ENCODE results near the gene CRKL.
"Not testable (repeated sequence)": the region's sequence is repeated elsewhere in the genome, so short reads cannot be mapped to it uniquely, and the experiment has no call there.

Gene CRKL, protein sequence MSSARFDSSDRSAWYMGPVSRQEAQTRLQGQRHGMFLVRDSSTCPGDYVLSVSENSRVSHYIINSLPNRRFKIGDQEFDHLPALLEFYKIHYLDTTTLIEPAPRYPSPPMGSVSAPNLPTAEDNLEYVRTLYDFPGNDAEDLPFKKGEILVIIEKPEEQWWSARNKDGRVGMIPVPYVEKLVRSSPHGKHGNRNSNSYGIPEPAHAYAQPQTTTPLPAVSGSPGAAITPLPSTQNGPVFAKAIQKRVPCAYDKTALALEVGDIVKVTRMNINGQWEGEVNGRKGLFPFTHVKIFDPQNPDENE

DNA sequence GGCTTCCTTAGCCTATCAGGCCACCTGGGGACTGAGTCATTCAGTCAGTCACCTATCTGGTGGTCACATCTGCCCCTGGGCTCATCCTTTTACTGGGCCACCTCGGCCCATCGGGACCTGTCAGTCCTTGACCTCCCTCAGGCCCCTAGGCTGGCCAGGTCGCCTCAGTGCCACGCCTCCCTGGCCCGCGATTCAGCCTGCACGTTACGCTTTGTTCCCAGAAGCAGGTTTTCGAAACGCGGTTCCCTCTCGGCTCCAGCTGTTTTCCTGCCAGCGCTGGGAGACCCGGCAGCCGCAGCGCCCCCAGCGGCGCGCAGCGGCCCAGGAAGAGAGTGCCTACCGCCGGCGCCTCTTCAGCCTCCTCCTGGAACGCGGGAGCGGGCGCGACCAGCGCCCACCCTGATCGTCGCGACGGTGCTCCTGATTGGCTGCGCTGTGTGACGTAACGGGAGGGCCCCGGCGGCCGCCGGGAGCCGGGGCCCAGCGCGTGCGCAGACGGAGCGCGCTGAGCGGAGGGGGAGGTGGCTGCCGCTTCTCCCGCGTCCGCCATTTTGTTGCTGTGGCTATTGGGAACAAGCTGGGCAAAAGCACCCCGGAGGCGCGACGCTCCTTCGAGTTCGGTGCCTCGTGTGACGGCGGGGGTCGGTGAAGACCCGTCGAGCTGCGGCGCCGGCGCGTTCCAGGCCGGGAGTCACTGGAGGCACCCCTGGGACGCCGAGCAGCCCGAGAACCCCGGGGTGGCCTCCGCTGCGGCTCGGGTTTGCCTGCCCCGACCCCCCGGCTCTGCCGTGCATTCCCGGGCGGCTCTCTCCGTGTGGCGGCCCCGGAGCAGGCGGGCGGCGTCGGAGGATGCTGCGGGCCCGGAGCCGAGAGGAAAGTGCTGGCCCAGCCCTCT lies at the start of gene CRKL:
Gene CRKL, plus strand, starts transcription at position 492 of the 895 bp plus-strand sequence. CDS start 528 bp downstream, outside the sequence.
- in situ Hi-C loops (cut with HindIII; ENCODE audit: low sequenced_read_pairs): no loop called here

DNA sequence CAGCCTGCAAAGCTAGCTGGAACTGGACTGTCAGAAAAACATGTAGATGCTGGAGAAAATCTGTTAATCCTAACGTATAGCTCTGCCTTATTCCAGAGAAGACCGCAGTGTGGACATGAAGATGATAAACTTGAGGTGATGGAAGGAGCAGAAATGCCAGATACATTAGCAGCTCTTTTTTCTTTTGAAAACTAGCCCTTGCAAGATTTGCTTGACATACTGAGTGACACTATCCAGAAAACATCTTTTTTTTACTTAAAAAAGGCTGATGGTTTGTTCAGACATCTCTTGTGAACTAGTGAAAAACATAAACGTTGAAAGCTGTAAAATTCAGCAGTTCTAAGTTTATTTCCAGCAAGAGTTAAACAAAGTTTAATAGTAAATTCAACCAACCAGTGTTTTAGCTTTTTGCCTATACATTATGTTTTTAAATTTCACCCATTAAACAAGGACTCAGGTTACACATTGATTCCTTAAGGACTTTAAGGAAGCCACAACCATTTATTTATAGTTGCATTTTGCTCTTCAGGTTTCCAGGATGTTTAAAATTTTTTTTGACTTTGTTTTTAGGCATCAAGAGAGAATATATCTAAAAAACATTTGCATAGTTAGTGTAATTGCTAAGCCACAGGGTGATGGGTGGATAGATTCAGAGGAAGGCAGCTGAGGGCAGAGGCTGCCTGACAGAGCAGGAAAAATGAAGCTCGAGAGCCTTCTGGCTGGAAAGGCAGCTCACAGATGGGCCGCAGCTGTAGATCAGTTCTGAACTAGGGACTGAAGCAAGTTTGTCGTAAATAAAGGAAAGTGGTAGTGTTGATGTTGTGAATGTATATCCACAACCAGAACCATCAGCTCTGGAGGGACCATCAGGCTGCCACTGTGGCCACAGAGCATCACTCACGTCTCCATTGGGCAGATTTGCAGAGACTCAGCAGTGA lies 48.9 kb upstream of the CRKL start:
- in situ Hi-C loops (cut with HindIII; ENCODE audit: low sequenced_read_pairs): loop anchor here (5.0 kb wide), 2 partner anchors 51 to 94 kb away; no protein-coding TSS in a partner anchor

DNA sequence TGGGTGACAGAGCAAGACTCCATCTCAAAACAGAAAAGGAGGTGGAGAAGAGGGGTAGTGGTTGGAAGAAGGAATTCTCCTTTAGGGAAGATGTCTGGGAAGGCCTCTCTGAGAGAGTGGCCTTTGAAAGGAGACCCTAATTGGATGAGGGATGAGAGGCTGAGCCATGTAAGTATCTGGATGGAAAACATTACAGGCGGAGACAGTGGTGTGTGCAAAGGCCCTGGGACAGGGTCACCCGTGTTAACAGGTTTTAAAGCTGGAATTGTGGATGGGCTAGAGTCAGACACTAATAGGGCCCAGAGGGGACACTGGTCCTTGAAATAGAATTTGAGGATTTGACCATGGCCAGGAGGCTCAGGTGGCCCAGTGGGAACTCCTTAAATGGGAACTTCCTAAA lies 48.0 kb upstream of the CRKL start:
- in situ Hi-C loops (cut with HindIII; ENCODE audit: low sequenced_read_pairs): loop anchor here (5.0 kb wide), 2 partner anchors 52 to 93 kb away; no protein-coding TSS in a partner anchor

DNA sequence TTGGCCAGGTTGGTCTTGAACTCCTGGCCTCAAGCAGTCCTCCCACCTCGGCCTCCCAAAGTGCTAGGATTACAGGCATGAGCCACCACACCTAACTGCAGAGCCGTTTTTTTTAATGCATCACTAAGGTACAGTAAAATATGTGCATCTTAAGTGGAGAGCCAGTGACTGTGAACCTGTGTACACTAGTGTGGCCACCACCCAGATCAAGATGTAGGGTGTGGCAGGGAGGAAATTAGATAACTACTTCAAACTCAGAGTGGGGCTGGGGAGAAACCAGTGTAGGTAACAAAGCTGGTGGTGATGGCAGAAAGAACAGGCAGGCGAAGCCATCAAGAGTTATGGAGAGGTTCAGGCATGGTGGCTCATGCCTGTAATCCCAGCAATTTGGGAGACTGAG lies 44.0 kb upstream of the CRKL start:
- in situ Hi-C loops (cut with HindIII; ENCODE audit: low sequenced_read_pairs): no loop called here

DNA sequence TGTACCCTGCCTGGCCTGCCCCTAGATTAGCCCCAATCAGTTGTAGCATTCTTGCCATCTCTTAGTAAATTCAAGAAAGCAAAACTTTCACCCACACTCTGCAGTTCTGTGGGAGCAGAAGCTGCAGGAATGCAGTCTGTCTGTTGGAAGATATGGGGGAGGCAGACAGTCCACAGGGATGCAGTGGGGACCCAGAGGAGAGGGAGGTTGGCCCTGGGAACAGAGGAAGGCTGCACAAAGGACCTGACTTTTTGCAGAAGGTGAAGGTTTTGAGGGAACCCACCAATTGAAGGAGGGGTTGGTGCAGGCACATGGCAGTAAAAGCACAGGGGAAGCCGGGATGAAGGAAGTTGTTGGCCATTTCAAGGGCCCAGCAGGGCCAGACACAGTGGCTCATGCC lies 41.9 kb upstream of the CRKL start:
- in situ Hi-C loops (cut with HindIII; ENCODE audit: low sequenced_read_pairs): no loop called here

DNA sequence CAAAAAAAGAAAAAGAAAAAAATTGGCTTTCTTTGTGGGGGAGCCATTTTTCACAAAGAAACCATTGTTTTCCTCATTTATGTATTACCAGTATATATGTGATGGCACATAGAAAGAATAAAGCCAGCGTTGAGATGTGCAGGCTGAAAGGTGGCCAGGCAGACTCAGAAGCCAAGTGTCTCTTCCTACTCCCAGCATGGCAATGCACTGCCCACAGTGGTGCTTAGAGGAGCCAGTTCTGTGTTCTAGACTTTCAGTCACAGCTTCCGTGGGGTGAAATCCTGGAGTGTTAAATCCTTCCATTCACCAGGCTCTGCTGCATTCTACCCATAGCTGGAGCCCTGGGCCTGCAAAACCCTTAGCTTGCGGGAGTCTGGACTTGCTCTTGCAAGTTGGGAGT lies 39.5 kb upstream of the CRKL start:
- in situ Hi-C loops (cut with HindIII; ENCODE audit: low sequenced_read_pairs): no loop called here

DNA sequence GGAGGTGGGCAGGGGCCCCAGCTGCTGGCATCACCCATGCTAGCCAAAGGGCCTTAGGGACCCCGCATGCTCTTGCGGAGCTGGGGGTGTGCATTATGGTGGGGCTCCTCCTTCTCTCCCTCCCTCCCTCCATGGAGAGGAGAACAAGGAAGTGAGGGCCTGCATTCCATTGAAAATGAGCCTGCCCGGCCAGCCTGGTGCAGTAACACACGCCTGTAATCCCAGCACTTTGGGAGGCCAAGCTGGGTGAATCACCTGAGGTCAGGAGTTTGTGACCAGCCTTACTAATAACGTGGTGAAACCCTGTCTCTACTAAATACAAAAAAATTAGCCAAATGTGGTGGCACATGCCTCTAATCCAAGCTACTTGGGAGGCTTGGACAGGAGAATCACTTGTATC lies 36.0 kb upstream of the CRKL start:
- in situ Hi-C loops (cut with HindIII; ENCODE audit: low sequenced_read_pairs): no loop called here

DNA sequence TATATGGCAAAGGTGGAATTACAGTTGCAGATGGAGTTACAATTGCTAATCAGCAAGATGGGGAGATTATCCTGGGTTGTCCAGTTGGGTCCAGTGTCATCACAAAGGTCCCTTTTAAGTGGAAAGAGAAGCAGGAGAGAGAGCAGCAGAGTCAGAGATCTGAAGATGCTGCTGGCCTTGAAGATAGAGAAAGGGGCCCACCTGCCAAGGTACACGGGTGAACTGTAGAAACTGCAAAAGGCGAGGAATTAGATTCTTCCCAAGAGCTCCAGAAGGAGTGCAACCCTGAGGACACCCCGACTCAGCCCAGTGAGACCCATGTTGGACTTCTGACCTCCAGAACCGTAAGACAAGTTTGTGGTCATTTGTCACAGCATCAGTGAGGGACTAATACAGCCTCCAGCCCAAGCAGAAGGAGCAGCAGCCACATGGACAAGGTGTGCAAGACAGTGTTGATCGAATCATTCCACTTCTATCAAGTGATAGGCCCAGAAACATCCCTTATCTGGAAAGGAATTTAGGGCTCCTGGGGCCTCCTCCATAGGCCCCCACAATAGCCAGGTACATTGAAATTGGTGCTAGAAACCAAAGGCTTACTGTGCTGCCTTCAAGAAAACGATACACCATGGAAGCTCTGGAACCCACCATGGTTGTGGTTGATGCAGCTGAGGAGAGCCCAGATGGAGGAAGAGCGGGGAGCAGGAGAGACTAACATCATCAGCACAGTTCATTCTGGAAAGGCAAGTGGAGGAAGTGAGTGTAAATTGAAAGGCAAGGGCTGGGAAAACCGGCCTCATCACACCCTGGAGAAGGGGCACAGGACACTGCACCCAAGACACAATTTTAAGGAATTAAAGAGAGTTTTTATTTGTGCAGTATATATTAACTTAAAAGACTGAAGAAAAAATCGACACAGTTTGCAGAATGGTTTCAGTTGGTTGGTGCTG lies 35.1 kb upstream of the CRKL start:
- in situ Hi-C loops (cut with HindIII; ENCODE audit: low sequenced_read_pairs): no loop called here

DNA sequence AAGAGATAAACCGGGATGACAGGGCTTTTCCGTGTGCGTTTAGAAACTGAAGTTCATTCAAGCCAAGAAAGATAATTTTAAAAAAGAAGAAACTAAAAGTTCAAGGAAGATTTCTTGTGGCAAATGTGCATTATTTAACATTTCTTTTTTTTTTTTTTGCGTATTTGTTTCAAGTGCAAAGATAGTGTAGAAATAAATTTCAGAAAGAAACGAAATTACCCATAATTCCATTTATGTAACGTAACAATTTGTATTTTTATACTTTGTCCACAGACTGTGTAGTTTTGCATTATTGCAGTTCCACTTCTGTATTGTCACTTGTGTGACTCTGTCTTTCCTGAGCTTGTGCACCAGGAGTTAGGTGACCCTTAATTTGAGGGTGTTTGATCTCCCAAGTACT lies 34.4 kb upstream of the CRKL start:
- in situ Hi-C loops (cut with HindIII; ENCODE audit: low sequenced_read_pairs): no loop called here

DNA sequence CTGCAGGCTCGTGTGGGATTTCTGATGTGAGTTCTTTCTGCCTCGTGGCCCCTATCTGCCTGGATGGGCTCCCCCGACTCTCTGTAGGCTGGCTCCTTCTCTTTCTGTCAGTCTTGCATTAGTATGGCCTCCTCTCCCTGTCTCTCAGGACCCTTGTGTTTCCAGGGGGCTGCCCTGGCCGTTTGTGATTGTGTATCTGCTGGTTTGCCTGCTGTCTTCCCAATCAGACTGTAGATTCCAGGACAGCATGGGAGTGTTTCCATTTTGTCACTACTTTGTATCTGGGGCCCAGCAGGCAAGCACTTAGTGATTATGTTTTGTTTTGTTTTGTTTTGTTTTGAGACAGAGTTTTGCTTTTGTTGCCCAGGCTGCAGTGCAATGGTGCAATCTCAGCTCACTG lies 32.8 kb upstream of the CRKL start:
- in situ Hi-C loops (cut with HindIII; ENCODE audit: low sequenced_read_pairs): no loop called here

DNA sequence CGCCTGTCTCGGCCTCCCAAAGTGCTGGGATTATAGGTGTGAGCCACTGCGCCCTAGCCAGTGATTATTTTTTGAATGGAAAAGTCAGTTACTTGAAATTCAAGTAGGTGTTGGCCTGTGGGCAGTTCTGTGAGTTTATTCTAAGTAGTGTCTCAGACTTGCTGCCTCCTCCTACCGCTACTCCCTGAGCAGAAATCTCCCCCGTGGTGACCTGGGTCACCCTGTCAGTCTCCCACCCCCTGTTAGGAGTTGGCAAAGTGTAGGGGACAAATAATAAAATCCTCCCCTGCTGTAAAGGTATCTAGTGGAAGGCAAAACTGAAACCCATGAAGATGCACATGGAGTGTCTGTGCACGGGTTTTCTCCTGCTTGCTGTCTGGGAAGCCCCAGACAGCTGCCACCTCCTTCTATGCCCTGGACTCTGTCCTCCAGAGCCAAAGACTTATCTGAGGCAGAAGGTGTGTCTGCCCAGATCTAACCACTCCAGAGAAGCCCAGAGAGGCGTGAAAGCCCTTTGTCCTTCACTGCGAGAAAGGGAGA lies 32.1 kb upstream of the CRKL start:
- in situ Hi-C loops (cut with HindIII; ENCODE audit: low sequenced_read_pairs): no loop called here

DNA sequence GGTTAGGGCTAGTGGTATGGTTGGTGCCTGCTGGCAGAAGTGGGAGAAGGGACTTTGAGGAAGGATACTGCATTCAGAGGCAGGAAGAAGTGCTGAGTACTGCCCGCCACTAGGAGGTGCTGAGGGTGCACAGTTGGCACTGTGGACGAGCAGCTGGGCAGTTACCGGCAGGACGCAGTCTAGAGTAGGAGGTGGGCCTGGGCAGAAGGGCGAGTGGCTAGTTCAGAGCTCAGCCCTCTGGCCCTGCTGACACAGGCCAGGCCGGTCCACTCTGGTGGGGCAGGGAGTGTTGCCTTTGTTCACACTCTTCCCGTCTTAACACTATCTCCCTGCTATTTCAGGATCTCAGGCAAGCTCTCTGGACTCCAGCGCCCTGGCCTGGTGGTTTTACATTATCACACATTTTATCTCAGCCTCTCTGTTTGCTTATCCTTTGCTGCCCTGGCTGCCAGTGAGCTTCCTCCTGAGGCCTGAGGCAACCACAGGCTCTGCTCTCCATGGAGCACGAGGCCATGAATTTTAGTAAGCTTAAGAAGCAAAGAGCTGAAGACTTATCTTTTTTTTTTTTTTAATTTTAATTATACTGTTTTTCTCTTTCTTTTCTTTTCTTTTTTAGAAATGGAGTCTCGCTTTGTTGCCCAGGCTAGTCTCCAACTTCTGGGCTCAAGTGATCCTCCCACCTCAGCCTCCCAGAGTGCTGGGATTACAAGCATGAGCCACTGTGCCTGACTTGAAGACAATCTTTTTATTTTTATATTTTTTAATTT lies 31.5 kb upstream of the CRKL start:
- in situ Hi-C loops (cut with HindIII; ENCODE audit: low sequenced_read_pairs): no loop called here

DNA sequence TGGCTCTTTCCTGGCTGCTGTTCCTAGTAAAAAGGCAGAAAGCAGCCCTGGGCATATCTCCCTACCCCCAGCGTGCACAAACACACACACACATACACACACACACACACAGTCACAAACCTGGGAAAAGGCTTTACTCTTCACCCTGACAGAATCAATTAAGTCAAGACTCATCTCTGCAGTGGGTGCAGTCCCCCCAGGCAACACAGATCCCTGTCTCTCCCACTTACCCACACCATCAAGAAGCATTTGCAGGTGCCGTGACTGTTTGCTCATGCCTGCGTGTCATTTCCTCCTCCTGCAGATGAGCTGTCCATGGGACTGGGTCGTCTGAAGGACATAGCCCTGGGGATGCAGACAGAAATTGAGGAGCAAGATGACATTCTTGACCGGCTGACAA lies 29.8 kb upstream of the CRKL start:
- in situ Hi-C loops (cut with HindIII; ENCODE audit: low sequenced_read_pairs): no loop called here

DNA sequence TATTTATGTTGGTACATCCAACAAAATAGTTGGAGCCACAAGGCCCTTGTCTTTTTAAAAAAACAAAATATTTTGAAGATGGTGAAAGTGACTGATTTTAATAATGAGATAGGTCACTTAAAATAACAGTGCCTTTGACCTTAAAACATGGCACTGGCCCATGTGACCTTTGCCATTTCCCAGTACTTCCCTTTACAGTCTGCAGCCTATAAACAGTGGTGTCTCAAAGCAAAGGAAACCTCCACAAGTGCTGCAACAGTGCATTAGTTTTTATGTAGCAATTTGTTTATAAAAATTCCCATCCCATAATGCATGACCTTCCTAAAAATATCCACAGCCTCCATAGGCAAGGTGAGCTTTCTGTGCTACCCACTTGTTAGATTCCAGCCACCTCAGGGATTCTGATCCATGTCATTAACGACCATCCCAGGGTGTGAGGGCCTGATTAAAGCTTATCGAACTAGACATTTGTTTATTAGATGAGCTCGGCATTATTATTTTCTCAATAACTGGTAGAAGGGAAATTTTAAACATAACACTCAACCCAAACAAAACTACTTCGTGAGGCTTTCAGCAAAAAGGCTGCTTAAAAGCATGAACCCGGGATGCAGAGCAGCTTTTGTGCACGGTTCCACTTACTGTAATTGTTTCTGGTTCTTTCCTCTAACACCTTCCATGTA lies 28.0 kb upstream of the CRKL start:
- in situ Hi-C loops (cut with HindIII; ENCODE audit: low sequenced_read_pairs): no loop called here

DNA sequence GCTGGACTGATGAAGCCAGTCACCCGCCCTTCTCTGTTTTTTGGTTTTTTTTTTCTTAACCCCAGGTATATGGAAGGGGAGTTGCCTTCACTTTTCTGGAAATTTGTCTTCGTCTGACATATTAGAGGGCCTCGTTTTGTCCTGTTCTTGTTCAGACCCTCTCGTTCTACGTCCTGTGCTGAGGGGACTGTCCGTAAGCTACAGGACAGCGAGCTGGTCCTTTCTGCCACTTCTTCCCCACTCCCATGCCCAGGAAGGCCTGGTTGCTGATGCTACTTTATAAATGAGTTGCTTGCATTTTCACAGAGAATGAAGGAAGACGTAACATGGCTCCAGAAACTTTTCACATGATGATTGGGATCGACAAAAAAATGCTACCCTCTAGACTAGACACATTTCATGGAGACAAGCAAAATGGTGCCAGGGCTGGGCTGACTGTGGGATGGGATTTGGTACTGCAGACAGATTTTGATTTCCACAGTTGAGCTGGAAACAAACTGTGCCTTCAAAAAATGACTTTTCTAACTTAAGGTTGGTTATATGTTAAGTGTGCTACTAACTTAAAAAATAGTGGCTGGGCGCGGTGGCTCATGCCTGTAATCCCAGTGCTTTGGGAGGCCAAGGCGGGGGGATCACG lies 27.2 kb upstream of the CRKL start:
- in situ Hi-C loops (cut with HindIII; ENCODE audit: low sequenced_read_pairs): no loop called here

DNA sequence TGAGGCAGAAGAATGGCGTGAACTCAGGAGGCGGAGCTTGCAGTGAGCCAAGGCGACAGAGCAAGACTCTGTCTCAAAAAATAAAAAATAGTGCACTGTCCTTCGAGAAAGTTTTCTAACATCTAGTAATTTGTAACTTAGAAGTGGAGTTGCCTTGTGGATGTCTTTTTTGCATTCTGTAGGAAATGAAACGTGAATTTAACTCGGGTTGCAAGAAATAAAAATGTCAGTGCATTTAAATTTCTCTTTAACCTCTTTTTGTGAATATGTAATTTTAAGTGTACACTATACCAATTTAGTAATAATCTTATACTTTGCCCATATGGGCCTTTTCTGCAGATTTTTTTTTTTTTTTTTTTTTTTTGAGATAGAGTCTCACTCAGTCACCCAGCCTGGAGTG lies 26.2 kb upstream of the CRKL start:
- in situ Hi-C loops (cut with HindIII; ENCODE audit: low sequenced_read_pairs): no loop called here

DNA sequence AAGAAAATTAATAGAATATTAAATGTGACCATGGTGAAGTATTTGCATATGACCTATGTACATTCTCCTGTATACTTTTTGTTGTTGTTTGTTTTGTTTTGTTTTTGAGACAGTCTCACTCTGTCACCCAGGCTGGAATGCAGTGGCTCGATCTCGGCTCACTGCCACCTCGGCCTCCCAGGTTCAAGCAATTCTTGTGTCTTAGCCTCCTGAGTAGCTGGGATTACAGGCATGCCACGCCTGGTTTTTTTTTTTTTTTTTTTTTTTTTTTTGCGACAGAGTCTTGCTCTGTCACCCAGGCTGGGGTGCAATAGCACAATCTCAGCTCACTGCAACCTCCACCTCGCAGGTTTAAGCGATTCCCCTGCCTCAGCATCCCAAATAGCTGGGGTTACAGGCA lies 19.5 kb upstream of the CRKL start:
- in situ Hi-C loops (cut with HindIII; ENCODE audit: low sequenced_read_pairs): not testable (repeated sequence)

Data from endothelial cell of hepatic sinusoid (primary cell).